ENCODE data around the gene FAM229A.
"Not testable (repeated sequence)": the region's sequence is repeated elsewhere in the genome, so short reads cannot be mapped to it uniquely, and the experiment has no call there.

DNA sequence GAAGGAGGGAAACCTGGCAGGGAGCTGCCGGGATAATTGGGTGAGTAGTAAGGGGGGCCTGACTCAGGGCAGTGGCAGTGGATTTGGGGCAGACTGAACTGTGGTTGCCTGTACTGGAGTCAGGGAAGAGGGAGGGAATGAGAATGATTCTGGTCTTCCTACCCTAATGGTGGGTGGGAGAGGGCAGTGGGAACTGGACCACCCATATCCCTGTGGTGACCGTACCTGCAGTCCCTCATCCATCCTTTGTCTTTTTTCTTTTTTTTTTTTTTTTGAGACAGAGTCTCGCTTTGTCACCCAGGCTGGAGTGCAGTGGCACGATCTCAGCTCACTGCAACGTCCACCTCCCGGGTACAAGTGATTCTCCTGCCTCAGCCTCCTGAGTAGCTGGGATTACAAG lies 6.5 kb downstream of the FAM229A start:
- TF ChIP-seq, protein P1, sequence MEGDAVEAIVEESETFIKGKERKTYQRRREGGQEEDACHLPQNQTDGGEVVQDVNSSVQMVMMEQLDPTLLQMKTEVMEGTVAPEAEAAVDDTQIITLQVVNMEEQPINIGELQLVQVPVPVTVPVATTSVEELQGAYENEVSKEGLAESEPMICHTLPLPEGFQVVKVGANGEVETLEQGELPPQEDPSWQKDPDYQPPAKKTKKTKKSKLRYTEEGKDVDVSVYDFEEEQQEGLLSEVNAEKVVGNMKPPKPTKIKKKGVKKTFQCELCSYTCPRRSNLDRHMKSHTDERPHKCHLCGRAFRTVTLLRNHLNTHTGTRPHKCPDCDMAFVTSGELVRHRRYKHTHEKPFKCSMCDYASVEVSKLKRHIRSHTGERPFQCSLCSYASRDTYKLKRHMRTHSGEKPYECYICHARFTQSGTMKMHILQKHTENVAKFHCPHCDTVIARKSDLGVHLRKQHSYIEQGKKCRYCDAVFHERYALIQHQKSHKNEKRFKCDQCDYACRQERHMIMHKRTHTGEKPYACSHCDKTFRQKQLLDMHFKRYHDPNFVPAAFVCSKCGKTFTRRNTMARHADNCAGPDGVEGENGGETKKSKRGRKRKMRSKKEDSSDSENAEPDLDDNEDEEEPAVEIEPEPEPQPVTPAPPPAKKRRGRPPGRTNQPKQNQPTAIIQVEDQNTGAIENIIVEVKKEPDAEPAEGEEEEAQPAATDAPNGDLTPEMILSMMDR (IDR thresholded peaks at IDR 0.05) = not testable (repeated sequence)
- TF ChIP-seq POLR2A (IDR thresholded peaks at IDR 0.05) = not testable (repeated sequence)
